PC-3 (cell line): ENCODE results near the gene AEBP2. TPM values are rescaled to one million over a fixed set of nuclear protein-coding genes. Genes with fewer than 3 reads are reported as not detected.

Source experiments
- ATAC-seq: fragments of 200-7000 bp; cut with Tn5 transposase; 2 replicates; pipeline ENCODE4 v1.9.1; 2020; ENCODE audit warnings: mild to moderate bottlenecking, moderate library complexity
- BruUV-seq: library from RNA; stranded (reverse); fragments of 400-500 nt; replicated peaks from 2 replicates; lab custom pipeline; 2021; lab: Mats Ljungman, UMichigan
- CTCF ChIA-PET: fragments of 300-600 bp; sonication (Branson Sonifier 250); formaldehyde crosslinking; loops from one replicate; lab custom pipeline; 2022; ENCODE audit warnings: antibody characterized with exemption; lab: Charles Lee
- POLR2A ChIA-PET: fragments of 300-600 bp; sonication (Branson Sonifier 250); formaldehyde crosslinking; loops from one replicate; lab custom pipeline; 2022; ENCODE audit warnings: antibody characterized with exemption; ENCODE audit not compliant: unreplicated experiment; lab: Charles Lee
- DNase-seq: peaks from one replicate; pipeline ENCODE4 v3.0.0-alpha.2; 2015
- H2AFZ ChIP-seq: fragments of 300-600 bp; sonication (generic); 2 replicates; pipeline ENCODE4 v1.6.0; 2016; ENCODE audit warnings: antibody characterized with exemption, low read length
- H3F3A ChIP-seq: fragments of 300-600 bp; sonication (generic); one replicate; pipeline ENCODE4 v1.6.0; 2017; ENCODE audit warnings: antibody characterized with exemption, low read length, control low read depth, mild to moderate bottlenecking; ENCODE audit not compliant: unreplicated experiment
- H3K27ac ChIP-seq: fragments of 300-600 bp; sonication (generic); 2 replicates; pipeline ENCODE4 v1.5.1; 2016; ENCODE audit warnings: mild to moderate bottlenecking, low read length
- H3K27me3 ChIP-seq: fragments of 300-600 bp; sonication (generic); 2 replicates; pipeline ENCODE4 v1.6.1; 2016; ENCODE audit warnings: low read length, mixed read lengths
- H3K36me3 ChIP-seq: fragments of 300-600 bp; sonication (generic); 2 replicates; pipeline ENCODE4 v1.6.1; 2016; ENCODE audit warnings: low read depth, mixed run types, low read length, mixed read lengths
- H3K4me1 ChIP-seq: fragments of 300-600 bp; sonication (generic); 2 replicates; pipeline ENCODE4 v1.5.1; 2016; ENCODE audit warnings: low read length; ENCODE audit not compliant: insufficient read depth
- H3K4me2 ChIP-seq: fragments of 300-600 bp; sonication (generic); 2 replicates; pipeline ENCODE4 v1.6.0; 2016; ENCODE audit warnings: low read length
- H3K4me3 ChIP-seq: fragments of 300-600 bp; sonication (generic); 2 replicates; pipeline ENCODE4 v1.5.1; 2016; ENCODE audit warnings: mild to moderate bottlenecking, low read length, mixed read lengths
- H3K79me2 ChIP-seq: fragments of 300-600 bp; sonication (generic); 2 replicates; pipeline ENCODE4 v1.6.1; 2017; ENCODE audit warnings: low read length, mixed read lengths
- H3K9ac ChIP-seq: fragments of 300-600 bp; sonication (generic); 2 replicates; pipeline ENCODE4 v1.6.0; 2016; ENCODE audit warnings: mild to moderate bottlenecking, low read length
- H3K9me2 ChIP-seq: fragments of 300-600 bp; sonication (generic); replicated peaks from 2 replicates; pipeline ENCODE4 v1.6.1; 2016; ENCODE audit warnings: mixed run types, low read length, mixed read lengths
- H3K9me3 ChIP-seq: fragments of 300-600 bp; sonication (generic); 2 replicates; pipeline ENCODE4 v1.6.1; 2016; ENCODE audit warnings: low read length, mixed read lengths
- H4K20me1 ChIP-seq: fragments of 300-600 bp; sonication (generic); 2 replicates; pipeline ENCODE4 v1.6.1; 2016; ENCODE audit warnings: low read length, mixed read lengths
- EZH2 ChIP-seq: fragments of 300-600 bp; sonication (generic); IDR thresholded peaks from one replicate; pipeline ENCODE4 v1.6.1; 2017; ENCODE audit warnings: antibody characterized with exemption, mild to moderate bottlenecking, low read length; ENCODE audit not compliant: unreplicated experiment
- EZH2phosphoT487 ChIP-seq: fragments of 300-600 bp; sonication (generic); IDR thresholded peaks from 2 replicates; pipeline ENCODE4 v1.6.1; 2018; ENCODE audit warnings: mild to moderate bottlenecking, antibody characterized with exemption, low read length, borderline replicate concordance
- intact Hi-C: fragments of 100-400 bp; cut with micrococcal nuclease; formaldehyde crosslinking; loops from 2 replicates; pipeline ENCODE4 v1.9.0; 2023
- total RNA-seq: library from RNA; depleted of rRNA; stranded (reverse); fragments of >200 nt; gene quantifications from 2 replicates; pipeline ENCODE4 v1.2.3, GENCODE V29; 2014
- TF ChIP-seq, protein P1 (sequence below): fragments of 300-600 bp; sonication (generic); conservative IDR thresholded peaks from 2 replicates; pipeline ENCODE4 v1.5.1; 2017; ENCODE audit warnings: antibody characterized with exemption, low read depth, mild to moderate bottlenecking, low read length

The AEBP2 gene
- total RNA-seq, 1 experiment from 2014 or later = 10.2 TPM

DNA sequence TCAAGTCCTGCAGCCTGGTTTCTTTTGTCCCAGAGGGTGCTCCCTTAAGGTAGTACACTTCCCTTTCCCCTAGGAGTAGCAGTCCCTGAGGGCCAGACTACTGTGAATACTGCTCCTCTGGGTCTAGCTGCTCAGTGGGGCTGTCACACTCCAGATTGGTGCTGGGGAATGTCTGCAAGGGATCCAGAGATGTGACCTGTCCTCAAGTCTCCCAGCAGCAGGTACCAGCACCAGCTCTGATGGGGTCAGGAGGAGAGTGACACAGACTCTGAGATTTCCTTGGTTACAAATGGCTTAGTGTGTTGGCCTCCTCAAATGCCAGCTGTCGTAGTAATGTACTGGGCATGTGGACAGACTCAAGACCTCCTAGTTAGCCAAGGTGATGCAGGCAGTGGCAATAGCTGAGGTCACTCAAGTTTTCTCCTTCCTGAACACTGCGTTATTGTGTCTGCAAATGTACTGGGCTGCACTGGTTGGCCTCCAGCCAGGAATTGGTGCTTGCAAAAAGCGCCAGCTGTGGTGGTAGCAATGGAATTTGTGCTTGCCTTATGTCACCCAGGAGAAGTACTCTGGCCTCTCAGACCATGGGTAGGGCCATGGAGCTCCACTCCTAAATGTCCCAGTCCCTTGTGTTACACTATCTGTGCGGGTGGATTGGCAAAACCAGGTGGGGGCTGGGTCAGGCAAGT lies 36.4 kb upstream of the AEBP2 start:
- intact Hi-C loops = no loop called here
- H3K9me3 ChIP-seq = no peaks in the 10 kb centered on the region
- no peak for DNase-seq

DNA sequence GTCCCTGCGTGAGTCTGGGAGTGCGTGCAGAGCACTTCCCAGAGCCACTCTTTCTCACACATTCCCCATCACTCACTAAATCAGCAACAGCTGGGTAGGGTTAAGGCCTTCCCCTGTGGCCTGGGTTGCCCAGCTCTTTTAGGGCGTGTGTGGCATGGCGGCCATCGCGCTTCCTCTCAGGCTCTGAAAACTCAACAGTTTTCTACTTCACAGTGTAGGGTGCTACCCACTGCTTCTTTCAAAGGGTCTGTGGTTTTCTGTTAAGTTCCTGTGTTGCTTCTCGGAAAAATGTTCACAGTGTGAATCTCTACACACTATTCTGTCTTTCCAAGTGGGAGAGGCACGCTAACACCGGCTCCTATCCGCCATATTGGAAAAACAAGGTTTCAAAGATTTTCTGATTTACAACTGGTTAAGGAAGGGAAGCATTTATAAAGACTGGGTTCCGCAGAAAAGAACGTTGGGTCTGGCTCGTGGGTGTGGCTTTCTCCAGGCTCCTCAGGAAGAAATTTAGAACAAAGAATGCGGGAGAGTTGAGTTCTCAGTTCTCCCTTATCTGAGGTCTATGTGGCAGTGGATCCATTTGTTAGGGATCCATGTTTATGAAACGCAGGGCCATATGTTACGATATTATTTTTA lies 34.9 kb upstream of the AEBP2 start:
- ChIA-PET CTCF (no interaction called here), POLR2A (no interaction called here)
- H3K4me3 ChIP-seq = no peak overlapping the region
- no peaks in the 10 kb centered on the region for H3K79me2 ChIP-seq
- H4K20me1 ChIP-seq = no peaks in the 10 kb centered on the region
- no peak overlapping the region for H3K4me2 ChIP-seq
- no peak overlapping the region for H3K9ac ChIP-seq
- H3K27ac ChIP-seq = no peak overlapping the region
- H3K9me2 ChIP-seq = no peaks in the 10 kb centered on the region
- H2AFZ ChIP-seq = no peak overlapping the region
- H3K9me3 ChIP-seq = no peaks in the 10 kb centered on the region
- TF ChIP-seq EZH2phosphoT487 (no peak), EZH2 (no peak)
- TF ChIP-seq, protein P1, sequence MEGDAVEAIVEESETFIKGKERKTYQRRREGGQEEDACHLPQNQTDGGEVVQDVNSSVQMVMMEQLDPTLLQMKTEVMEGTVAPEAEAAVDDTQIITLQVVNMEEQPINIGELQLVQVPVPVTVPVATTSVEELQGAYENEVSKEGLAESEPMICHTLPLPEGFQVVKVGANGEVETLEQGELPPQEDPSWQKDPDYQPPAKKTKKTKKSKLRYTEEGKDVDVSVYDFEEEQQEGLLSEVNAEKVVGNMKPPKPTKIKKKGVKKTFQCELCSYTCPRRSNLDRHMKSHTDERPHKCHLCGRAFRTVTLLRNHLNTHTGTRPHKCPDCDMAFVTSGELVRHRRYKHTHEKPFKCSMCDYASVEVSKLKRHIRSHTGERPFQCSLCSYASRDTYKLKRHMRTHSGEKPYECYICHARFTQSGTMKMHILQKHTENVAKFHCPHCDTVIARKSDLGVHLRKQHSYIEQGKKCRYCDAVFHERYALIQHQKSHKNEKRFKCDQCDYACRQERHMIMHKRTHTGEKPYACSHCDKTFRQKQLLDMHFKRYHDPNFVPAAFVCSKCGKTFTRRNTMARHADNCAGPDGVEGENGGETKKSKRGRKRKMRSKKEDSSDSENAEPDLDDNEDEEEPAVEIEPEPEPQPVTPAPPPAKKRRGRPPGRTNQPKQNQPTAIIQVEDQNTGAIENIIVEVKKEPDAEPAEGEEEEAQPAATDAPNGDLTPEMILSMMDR = no peak
- intact Hi-C loops = no loop called here
- no peaks in the 10 kb centered on the region for H3F3A ChIP-seq
- H3K4me1 ChIP-seq = no peaks in the 10 kb centered on the region
- BruUV-seq = no TSS peak
- H3K36me3 ChIP-seq = no peaks in the 10 kb centered on the region
- H3K27me3 ChIP-seq = no peaks in the 10 kb centered on the region
- DNase-seq (no peak), ATAC-seq (no peak)

More for the DNA sequence above, 36.4 kb upstream of the AEBP2 start:
- ChIA-PET CTCF (no interaction called here), POLR2A (no interaction called here)
- ATAC-seq = no peak
- TF ChIP-seq, protein P1 = no peak
- no peak for TF ChIP-seq EZH2phosphoT487
- TF ChIP-seq EZH2 = no peak
- no peaks in the 10 kb centered on the region for H3K27me3 ChIP-seq
- no peaks in the 10 kb centered on the region for H3K4me1 ChIP-seq
- H3K9ac ChIP-seq = no peak overlapping the region
- no peak overlapping the region for H3K4me2 ChIP-seq
- no peaks in the 10 kb centered on the region for H3F3A ChIP-seq
- BruUV-seq = no TSS peak
- H3K4me3 ChIP-seq = no peak overlapping the region
- no peak overlapping the region for H3K27ac ChIP-seq
- no peaks in the 10 kb centered on the region for H3K9me2 ChIP-seq
- no peaks in the 10 kb centered on the region for H3K79me2 ChIP-seq
- H2AFZ ChIP-seq = no peak overlapping the region
- no peaks in the 10 kb centered on the region for H4K20me1 ChIP-seq
- H3K36me3 ChIP-seq = no peaks in the 10 kb centered on the region

DNA sequence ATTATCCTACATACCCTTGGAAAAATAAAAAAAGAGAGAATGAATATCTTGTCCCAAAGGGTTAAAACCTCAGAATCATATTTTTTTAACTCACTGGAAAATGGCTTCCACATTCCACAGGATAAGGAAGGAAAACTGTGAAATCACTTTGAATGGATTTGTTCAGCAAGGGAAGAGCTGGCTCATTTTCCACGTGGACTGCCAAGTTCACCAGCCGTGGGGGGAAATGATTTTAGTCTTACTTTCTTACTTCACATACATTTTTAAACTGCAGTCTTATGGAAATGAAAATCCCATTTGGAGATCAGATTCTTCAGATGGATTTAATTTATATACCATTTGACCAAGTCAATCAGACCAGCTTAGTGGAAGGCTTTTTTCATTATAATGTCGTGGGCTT lies 29.9 kb upstream of the AEBP2 start:
- TF ChIP-seq EZH2phosphoT487 (no peak), EZH2 (no peak)
- TF ChIP-seq, protein P1 = no peak
- H2AFZ ChIP-seq = no peak overlapping the region
- no peaks in the 10 kb centered on the region for H3K4me1 ChIP-seq
- H3K4me2 ChIP-seq = no peak overlapping the region
- POLR2A ChIA-PET = interaction anchor here (0.7 kb wide), 1 partner anchor 120 kb away, joined by 4 read pairs; no protein-coding TSS in a partner anchor
- H3K27me3 ChIP-seq = no peaks in the 10 kb centered on the region
- H3K36me3 ChIP-seq = no peaks in the 10 kb centered on the region
- no peaks in the 10 kb centered on the region for H3K79me2 ChIP-seq
- CTCF ChIA-PET = interaction anchor here (0.5 kb wide), 1 partner anchor 75 kb away, joined by 3 read pairs; no protein-coding TSS in a partner anchor
- DNase-seq (no peak), ATAC-seq (no peak)
- BruUV-seq = no TSS peak
- no peak overlapping the region for H3K27ac ChIP-seq
- no peaks in the 10 kb centered on the region for H3K9me3 ChIP-seq
- H3K9ac ChIP-seq = no peak overlapping the region
- H3K4me3 ChIP-seq = no peak overlapping the region
- no peaks in the 10 kb centered on the region for H3K9me2 ChIP-seq
- no peaks in the 10 kb centered on the region for H4K20me1 ChIP-seq
- intact Hi-C loops = no loop called here
- no peaks in the 10 kb centered on the region for H3F3A ChIP-seq
